VCaP (cell line): ENCODE data around the gene CFAP47.
"Not testable (repeated sequence)": the region's sequence is repeated elsewhere in the genome, so short reads cannot be mapped to it uniquely, and the experiment has no call there.

Experiments
- H3K27ac ChIP-seq: fragments of 450-650 bp; 2 replicates; pipeline ENCODE4 v1.5.1; 2017
- CTCF ChIP-seq: fragments of 450-650 bp; conservative IDR thresholded peaks from 2 replicates; pipeline ENCODE4 v1.5.1; 2017; ENCODE audit warnings: mild to moderate bottlenecking, moderate library complexity

CFAP47 gene

GRCh38 chrX:36062778-36063177, 143.2 kb downstream of the CFAP47 start:
- no peak overlapping the region for H3K27ac ChIP-seq
- no peak for TF ChIP-seq CTCF

- no peak for TF ChIP-seq CTCF
- no peak overlapping the region for H3K27ac ChIP-seq
Measured at GRCh38 chrX:36071061-36071460, 151.5 kb downstream of the CFAP47 start.

- not testable (repeated sequence) for H3K27ac ChIP-seq
Measured at GRCh38 chrX:36075009-36075408, 155.5 kb downstream of the CFAP47 start.

- H3K27ac ChIP-seq, result no peak overlapping the region
- TF ChIP-seq CTCF, result no peak
Measured at GRCh38 chrX:36083256-36083655, 163.7 kb downstream of the CFAP47 start.

- no peak overlapping the region for H3K27ac ChIP-seq
- TF ChIP-seq CTCF, result no peak
Measured at GRCh38 chrX:36087366-36087765, 167.8 kb downstream of the CFAP47 start.

- not testable (repeated sequence) for H3K27ac ChIP-seq
Measured at GRCh38 chrX:36088939-36089338, 169.4 kb downstream of the CFAP47 start.

GRCh38 chrX:36102425-36102824, 182.9 kb downstream of the CFAP47 start:
- no peak overlapping the region for H3K27ac ChIP-seq
- TF ChIP-seq CTCF, result no peak

GRCh38 chrX:36116222-36116621, 196.7 kb downstream of the CFAP47 start:
- no peak overlapping the region for H3K27ac ChIP-seq

More at GRCh38 chrX:36116222-36116621, 196.7 kb downstream of the CFAP47 start:
- no peak for TF ChIP-seq CTCF
